ENCODE measurements around the gene OR4D2.
"Not testable (repeated sequence)": the region's sequence is repeated elsewhere in the genome, so short reads cannot be mapped to it uniquely, and the experiment has no call there.

- TF ChIP-seq, protein P1, sequence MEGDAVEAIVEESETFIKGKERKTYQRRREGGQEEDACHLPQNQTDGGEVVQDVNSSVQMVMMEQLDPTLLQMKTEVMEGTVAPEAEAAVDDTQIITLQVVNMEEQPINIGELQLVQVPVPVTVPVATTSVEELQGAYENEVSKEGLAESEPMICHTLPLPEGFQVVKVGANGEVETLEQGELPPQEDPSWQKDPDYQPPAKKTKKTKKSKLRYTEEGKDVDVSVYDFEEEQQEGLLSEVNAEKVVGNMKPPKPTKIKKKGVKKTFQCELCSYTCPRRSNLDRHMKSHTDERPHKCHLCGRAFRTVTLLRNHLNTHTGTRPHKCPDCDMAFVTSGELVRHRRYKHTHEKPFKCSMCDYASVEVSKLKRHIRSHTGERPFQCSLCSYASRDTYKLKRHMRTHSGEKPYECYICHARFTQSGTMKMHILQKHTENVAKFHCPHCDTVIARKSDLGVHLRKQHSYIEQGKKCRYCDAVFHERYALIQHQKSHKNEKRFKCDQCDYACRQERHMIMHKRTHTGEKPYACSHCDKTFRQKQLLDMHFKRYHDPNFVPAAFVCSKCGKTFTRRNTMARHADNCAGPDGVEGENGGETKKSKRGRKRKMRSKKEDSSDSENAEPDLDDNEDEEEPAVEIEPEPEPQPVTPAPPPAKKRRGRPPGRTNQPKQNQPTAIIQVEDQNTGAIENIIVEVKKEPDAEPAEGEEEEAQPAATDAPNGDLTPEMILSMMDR (IDR thresholded peaks at IDR 0.05), result not testable (repeated sequence)
- TF ChIP-seq POLR2A (IDR thresholded peaks at IDR 0.05), result not testable (repeated sequence)
Observed at GRCh38 chr17:58143335-58143734, 23.4 kb upstream of the OR4D2 start.
